K562 (cell line): Measurements from ENCODE around the gene RER1. TPM values are rescaled to one million over a fixed set of nuclear protein-coding genes. Genes with fewer than 3 reads are reported as not detected.

Experiments used
- ATAC-seq: fragments of 200-7000 bp; cut with Tn5 transposase; 3 replicates; pipeline ENCODE4 v1.9.1; 2020; ENCODE audit warnings: moderate library complexity
- BruUV-seq: library from RNA; stranded (reverse); fragments of 400-500 nt; replicated peaks from 2 replicates; lab custom pipeline; 2021; lab: Mats Ljungman, UMichigan
- CTCF ChIA-PET: fragments of 300-600 bp; formaldehyde crosslinking; extraction: SDS; loops from one replicate; lab custom pipeline; 2021; ENCODE audit warnings: low intra/inter-chr PET ratio; lab: Yijun Ruan, JAX
- POLR2A ChIA-PET: fragments of 300-600, 350-650 bp; sonication (Branson Sonifier 250); formaldehyde crosslinking; extraction: SDS; loops from one replicate; lab custom pipeline; 2021; ENCODE audit warnings: antibody characterized with exemption, inconsistent platforms; lab: Yijun Ruan, JAX
- DNase-seq, 4 experiments: peaks; one replicate each; pipeline versions ENCODE4 v3.0.0 to v3.0.0-alpha.2; 2011 to 2018; ENCODE audit warnings: low spot score in 3 of 4, mixed read lengths in 3 of 4; ENCODE audit errors: extremely low read depth in 1 of 4
- FAIRE-seq: peaks from 2 replicates; lab custom pipeline; 2011; peaks lifted over from hg19 to GRCh38; lab: Jason Lieb, UNC
- H2AFZ ChIP-seq: 2 replicates; pipeline ENCODE4 v1.6.0; 2011; ENCODE audit warnings: low read depth, low read length, control low read depth, inconsistent platforms
- H3K27ac ChIP-seq: fragments of 200-600 bp; 3 replicates; pipeline ENCODE4 v1.8.0; 2011; ENCODE audit warnings: low read depth, mild to moderate bottlenecking, control low read depth, inconsistent platforms, low read length, moderate library complexity, mixed read lengths; ENCODE audit errors: extremely low read depth
- H3K27me3 ChIP-seq, 2 experiments: fragments of 300-600 bp in 1 of 2; 2 replicates in 1 of 2; 3 replicates in 1 of 2; pipeline versions ENCODE4 v1.6.0 to v1.8.0; 2011; ENCODE audit warnings: inconsistent platforms in 2 of 2, low read length in 2 of 2, mild to moderate bottlenecking in 1 of 2, mixed read lengths in 1 of 2, moderate library complexity in 1 of 2; ENCODE audit not compliant: control insufficient read depth in 2 of 2, insufficient read depth in 2 of 2
- H3K36me3 ChIP-seq: fragments of 300-600 bp; 3 replicates; pipeline ENCODE4 v1.8.0; 2011; ENCODE audit warnings: mild to moderate bottlenecking, low read length, inconsistent platforms; ENCODE audit not compliant: control insufficient read depth, insufficient read depth
- H3K4me1 ChIP-seq, 2 experiments: fragments of 200-600 bp in 1 of 2; replicated peaks in 1 of 2; 2 replicates in 1 of 2; 3 replicates in 1 of 2; pipeline versions ENCODE4 v1.5.1 to v1.8.0; 2011; ENCODE audit warnings: inconsistent platforms in 2 of 2, low read length in 2 of 2, mild to moderate bottlenecking in 1 of 2, mixed read lengths in 1 of 2, moderate library complexity in 1 of 2; ENCODE audit not compliant: control insufficient read depth in 2 of 2, insufficient read depth in 2 of 2
- H3K4me2 ChIP-seq: 2 replicates; pipeline ENCODE4 v1.6.1; 2011; ENCODE audit warnings: low read length, control low read depth, inconsistent platforms, mixed read lengths; ENCODE audit not compliant: insufficient read depth
- H3K4me3 ChIP-seq: fragments of 200-600 bp; sonication (generic), shearing (Covaris generic); 2 replicates; pipeline ENCODE4 v1.5.1; 2016; ENCODE audit warnings: control low read depth, inconsistent platforms
- H3K79me2 ChIP-seq: fragments of 200-600 bp; 3 replicates; pipeline ENCODE4 v1.8.0; 2011; ENCODE audit warnings: low read length, inconsistent platforms; ENCODE audit not compliant: control insufficient read depth, insufficient read depth
- H3K9ac ChIP-seq, 2 experiments: 2 replicates each; pipeline versions ENCODE4 v1.6.0 to v1.6.1; 2011; ENCODE audit warnings: low read depth in 2 of 2, low read length in 2 of 2, control low read depth in 1 of 2, inconsistent platforms in 1 of 2, mild to moderate bottlenecking in 1 of 2, mixed read lengths in 1 of 2; ENCODE audit not compliant: insufficient read depth in 1 of 2
- H3K9me1 ChIP-seq: one replicate; pipeline ENCODE4 v1.6.0; 2011; ENCODE audit warnings: inconsistent platforms, mild to moderate bottlenecking, low read length, moderate library complexity; ENCODE audit not compliant: control insufficient read depth, insufficient read depth
- H3K9me3 ChIP-seq: replicated peaks from 2 replicates; pipeline ENCODE4 v1.5.1; 2011; ENCODE audit warnings: low read depth, low read length, inconsistent platforms; ENCODE audit not compliant: control insufficient read depth, insufficient read depth
- H4K20me1 ChIP-seq: replicated peaks from 2 replicates; pipeline ENCODE4 v1.6.1; 2011; ENCODE audit warnings: low read length, inconsistent platforms, mixed read lengths; ENCODE audit not compliant: control insufficient read depth, insufficient read depth
- VEZF1 ChIP-seq: fragments of 200-800 bp; sonication (Bioruptor generic); IDR thresholded peaks from 2 replicates; pipeline ENCODE4 v1.6.1; 2017; ENCODE audit warnings: missing genetic modification characterization, missing compliant biosample characterization
- ZNF77 ChIP-seq: fragments of 250-450 bp; sonication (Bioruptor Pico); IDR thresholded peaks from 2 replicates; pipeline ENCODE4 v1.5.0; 2020
- WGBS: fragments of 100-300 bp; shearing (Covaris generic); methylation state at CpG from one replicate; pipeline ENCODE4 v1.1.6; 2016; ENCODE audit warnings: low coverage, mixed read lengths; ENCODE audit not compliant: insufficient coverage; ENCODE audit errors: missing lambda C conversion rate; 5-methylcytosine and 5-hydroxymethylcytosine counted together
- in situ Hi-C: fragments of 300-500 bp; cut with MboI; formaldehyde crosslinking; loops from 4 replicates; pipeline ENCODE4 v1.15.0; 2018; ENCODE audit warnings: inconsistent platforms, mixed read lengths
- intact Hi-C: fragments of 100-400 bp; cut with micrococcal nuclease; formaldehyde crosslinking; loops from 2 replicates; pipeline ENCODE4 v1.14.2; 2022
- polyA plus RNA-seq, 8 experiments: library from polyadenylated mRNA; depleted of rRNA in 4 of 8; stranded (reverse) in 5 of 8; unstranded in 3 of 8; fragments of >200 nt; fragmentation: Nextera tagmentation in 2 of 8; fragmentation: Illumina TruSeq in 1 of 8; extraction: Ambion mirVana in 2 of 8; extraction: Trizol in 1 of 8; gene quantifications; 2 replicates each; pipeline versions ENCODE4 v1.2.1 to v1.2.3, GENCODE V29; 2011 to 2014; ENCODE audit warnings: inconsistent platforms in 1 of 8, missing spikeins in 1 of 8
- total RNA-seq, 7 experiments: library from RNA; depleted of rRNA in 6 of 7; stranded (reverse); fragments of >200 nt in 6 of 7; fragmentation: Illumina TruSeq in 2 of 7; extraction: Trizol in 2 of 7; gene quantifications; 2 replicates each; pipeline versions ENCODE4 v1.2.1 to v1.2.3, GENCODE V29; 2011 to 2021; ENCODE audit warnings: low replicate concordance in 1 of 7

RER1 gene
- total and polyA plus RNA-seq, 9 of the 15 experiments (the other 6 are each of a cell fraction or from before 2014, with no cell fraction given): 19.6 to 354 (median 183) TPM

- no peak overlapping the region for H2AFZ ChIP-seq
- no TSS peak for BruUV-seq
- H3K9me1 ChIP-seq: no peaks in the 10 kb centered on the region
- TF ChIP-seq ZNF77 (CRISPR knock-in tag) (no peak), VEZF1 (0 out of 2 replicates have a peak, but pooled peaks have one; percentile 18)
- no peaks in the 10 kb centered on the region for H3K36me3 ChIP-seq
- no peaks in the 10 kb centered on the region for H3K79me2 ChIP-seq
- H3K9me3 ChIP-seq: no peaks in the 10 kb centered on the region
- DNase-seq (no peak), ATAC-seq (peak; percentile 5; the same call in 2 of the 3 replicates), FAIRE-seq (no peak)
- 4% methylated on average over 19 of the region's 23 CpGs for WGBS
- H3K27me3 ChIP-seq: peaks cover 17 to 73% of the 10 kb centered on the region in 2 experiments; a peak in 4 of 5 replicates
- no peak overlapping the region for H3K4me2 ChIP-seq
- H4K20me1 ChIP-seq: peaks cover 10% of the 10 kb centered on the region
- ChIA-PET POLR2A (interaction anchor here (1.0 to 1.3 kb wide), 5 partner anchors 8 to 96 kb away, joined by 3 to 5 read pairs (median 3); partner anchors contain the start of gene PEX10), CTCF (no interaction called here)
- intact Hi-C loops: no loop called here
- no peak overlapping the region for H3K4me3 ChIP-seq
- no peak overlapping the region for H3K27ac ChIP-seq
- H3K9ac ChIP-seq: peak overlapping the region in 1 of 2 experiments; percentile 17; a peak in 1 of 4 replicates
- in situ Hi-C loops: no loop called here
- H3K4me1 ChIP-seq: peaks cover 0 to 69% of the 10 kb centered on the region in 2 experiments; a peak in 3 of 5 replicates
These were observed 58.2 kb downstream of the RER1 start for GRCh38 chr1:2449636-2450454.
